Stimulated activated CD8-positive, alpha-beta memory T cell treated with anti-CD3 and anti-CD28 coated beads, Interleukin-7, amount 100 ng/mL, for 48 hours (primary cell): Measurements from ENCODE around the gene UBE2I.
"Not testable (repeated sequence)": the region's sequence is repeated elsewhere in the genome, so short reads cannot be mapped to it uniquely, and the experiment has no call there.

Experiments used
- DNase-seq, 2 donors: peaks; one replicate each; pipeline ENCODE4 v3.0.0-alpha.2; 2020; ENCODE audit warnings: low read depth in 1 of 2; ENCODE audit errors: extremely low read depth in 1 of 2

Gene UBE2I

GRCh38 chr16:1308977-1309885 lies at the start of gene UBE2I:
Gene UBE2I, plus strand, starts transcription at chr16:1309636. Its CDS starts 4,395 bp downstream, at chr16:1314031.
- DNase-seq = peak; percentile 94

GRCh38 chr16:1259760-1260068 lies 49.7 kb upstream of the UBE2I start:
- no peak for DNase-seq

DNA sequence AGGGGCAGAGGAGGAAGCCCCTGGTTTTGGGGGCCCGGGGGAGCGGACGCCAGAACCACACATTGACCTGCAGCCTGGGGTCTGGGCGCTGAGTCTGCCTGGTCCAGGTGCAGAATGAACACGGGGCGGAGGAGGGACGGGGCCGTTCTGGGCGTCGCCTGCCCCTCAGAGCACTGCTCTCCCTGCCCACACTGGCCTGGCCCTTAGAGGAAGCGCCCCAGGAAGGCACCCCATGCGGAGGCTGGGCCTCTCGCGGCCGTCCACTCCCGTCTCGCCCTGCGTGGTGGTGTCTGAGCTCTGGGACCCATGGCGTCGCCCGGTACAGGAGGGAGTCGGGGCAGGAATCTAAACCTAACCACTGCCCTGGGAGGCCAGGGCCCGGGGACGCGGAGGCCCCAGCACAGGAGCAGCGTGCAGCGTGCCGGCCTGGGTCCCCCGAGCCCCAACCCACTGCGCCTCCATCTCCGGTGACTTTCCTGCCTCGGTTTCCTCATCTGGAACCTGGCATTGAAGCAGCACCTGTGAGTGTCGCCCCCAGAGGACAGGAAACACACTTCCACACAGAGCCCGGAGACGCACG lies 49.2 kb upstream of the UBE2I start:
- no peak for DNase-seq

DNA sequence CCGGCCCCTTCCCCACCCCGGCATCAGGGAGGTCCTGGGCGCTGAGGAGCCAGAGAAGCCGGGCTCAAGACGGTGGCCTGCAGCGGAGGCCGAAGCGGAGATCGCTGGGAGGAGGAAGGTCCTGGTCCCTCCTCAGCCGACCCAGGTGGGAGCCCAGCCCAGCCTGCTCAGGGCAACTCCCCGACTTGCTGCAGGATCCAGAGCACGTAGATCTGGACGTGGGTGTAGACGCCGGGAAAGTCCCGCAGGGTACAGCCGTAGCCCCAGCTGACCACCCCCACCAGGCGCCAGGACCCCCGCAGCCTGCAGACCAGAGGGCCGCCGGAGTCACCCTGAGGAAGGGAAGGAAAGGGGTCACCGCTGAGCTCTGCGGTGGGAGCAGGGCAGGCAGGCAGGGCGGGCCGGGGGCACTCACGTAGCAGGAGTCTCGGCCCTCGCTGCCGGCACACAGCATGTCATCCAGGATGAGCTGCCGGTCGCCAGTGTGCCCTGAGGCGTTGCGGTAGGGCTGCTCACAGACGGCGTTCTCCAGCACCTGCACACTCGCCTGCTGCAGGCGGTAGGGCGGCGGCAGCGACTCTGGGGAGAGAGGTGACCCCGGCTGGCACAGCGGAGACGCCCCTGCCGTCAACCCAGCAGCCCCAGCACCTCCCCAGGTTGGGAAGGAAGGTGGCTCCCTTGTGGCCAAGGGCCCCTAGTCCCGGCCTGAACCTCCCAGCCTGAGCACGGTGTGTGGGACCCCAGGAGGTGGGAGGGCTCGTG lies 48.1 kb upstream of the UBE2I start:
- no peak for DNase-seq

DNA sequence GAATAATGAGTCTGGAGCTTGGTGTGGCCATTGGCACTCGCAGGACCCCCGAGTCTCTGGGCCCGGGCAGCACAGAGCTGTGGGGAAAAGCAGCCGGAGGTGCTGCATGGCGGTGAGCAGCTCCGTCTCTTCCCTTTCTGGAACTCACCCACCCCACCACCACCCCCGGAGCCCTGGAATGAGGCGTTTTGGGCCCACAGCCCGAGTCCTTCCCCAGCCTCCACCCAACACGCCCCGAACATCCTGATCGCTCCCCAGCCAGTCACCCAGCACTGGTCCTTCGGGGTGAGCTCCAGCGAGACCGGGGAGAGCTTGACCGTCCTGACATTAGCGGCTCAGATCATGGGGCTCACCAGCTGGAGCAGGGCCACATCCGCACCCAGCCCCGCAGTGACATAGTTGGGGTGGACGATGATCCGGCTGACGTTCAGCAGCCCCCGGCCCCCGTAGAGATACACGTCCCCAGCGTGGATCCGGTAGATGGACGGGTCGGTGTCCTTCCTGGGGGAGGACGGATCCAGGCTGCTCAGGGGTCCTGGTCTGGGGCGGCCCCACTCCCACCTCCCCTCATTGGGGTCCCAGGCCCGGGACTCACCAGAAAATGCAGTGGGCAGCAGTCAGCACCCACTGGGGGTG lies 47.1 kb upstream of the UBE2I start:
- DNase-seq = no peak

DNA sequence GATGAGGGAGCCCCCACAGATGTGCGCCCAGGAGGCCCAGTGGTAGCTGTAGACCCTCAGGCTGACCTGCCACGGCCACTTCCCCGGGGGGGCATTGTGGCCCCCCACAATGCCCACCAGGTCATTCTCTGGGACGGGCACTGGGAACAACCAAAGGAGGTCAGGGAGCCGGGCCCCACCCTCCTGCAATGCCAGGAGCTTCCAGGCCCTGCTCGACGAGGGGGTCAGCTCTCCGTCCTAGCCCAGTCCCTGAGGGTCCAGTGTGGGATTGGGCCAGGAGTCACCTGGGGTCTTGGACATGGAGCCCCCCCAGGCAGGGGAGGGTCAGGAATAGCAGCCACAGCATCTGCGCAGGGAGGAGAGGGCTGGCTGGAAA lies 46.6 kb upstream of the UBE2I start:
- no peak for DNase-seq

DNA sequence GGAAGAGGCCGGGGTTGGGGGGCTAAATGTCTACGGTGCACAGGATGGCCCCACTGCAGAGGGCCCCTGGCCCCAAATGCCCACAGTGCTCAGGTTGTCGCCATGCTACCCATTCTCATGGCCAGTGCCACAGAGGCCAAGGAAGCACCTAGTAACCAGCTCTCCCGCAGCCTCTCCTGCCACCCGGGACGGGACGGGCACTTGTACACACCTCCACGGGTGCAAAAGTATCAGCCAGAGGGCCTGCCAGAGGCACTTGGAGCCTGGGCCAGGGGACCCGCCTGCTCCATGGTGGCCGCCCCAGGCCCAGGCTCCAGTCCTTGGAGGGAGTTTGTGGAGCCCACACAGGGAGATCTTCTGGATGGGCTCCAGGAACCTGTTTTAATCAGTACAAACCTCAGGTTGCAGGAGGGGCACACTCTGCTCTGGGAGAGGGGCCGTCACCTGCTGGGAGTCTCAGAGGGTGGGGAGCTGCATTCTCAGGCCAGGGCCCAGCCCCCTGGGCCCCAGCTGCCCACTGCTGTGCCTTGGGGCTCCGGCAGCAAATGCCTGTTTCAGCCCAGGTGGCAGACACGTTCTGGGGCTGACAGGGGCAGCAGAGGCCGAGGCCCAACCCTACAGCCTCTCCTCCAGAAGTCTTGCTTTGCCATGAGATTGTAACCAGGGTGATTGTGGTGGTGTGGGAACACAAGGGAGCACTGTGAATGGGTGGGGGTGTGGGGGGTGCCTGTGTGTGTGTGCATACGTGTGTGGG lies 45.7 kb upstream of the UBE2I start:
- DNase-seq = no peak

DNA sequence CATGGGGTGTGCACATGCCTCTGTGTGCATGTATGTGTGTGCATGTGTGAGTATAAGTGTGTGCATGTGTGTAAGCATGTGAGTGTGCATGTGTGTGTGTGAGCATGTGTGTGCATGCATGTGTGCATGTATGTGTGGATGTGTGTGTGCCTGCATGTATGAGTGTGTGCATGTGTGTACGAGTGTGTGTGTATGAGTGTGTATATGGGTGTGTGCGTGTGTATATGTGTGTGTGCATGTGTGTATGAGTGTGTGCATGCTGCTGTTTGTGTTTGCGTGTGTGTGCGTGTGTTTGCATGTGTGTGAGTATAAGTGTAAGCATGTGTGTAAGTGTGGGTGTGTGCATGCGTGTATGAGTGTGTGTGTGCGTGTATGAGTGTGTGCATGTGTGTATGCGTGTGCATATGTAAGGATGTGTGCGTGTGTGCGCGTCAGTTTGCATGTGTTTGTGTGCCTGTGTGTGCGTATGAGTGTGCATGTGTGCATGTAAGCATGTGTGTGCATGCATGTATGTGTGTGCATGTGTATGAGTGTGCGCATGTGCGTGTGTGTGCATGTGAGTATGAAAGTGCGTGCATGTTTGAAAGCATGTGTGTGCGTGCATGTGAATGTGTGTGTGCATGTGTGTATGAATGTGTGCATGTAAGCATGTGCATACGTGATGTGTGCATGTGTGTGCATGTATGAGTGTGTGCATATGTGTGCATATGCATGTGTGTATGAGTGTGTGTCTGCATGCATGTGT lies 44.9 kb upstream of the UBE2I start:
- DNase-seq = no peak

DNA sequence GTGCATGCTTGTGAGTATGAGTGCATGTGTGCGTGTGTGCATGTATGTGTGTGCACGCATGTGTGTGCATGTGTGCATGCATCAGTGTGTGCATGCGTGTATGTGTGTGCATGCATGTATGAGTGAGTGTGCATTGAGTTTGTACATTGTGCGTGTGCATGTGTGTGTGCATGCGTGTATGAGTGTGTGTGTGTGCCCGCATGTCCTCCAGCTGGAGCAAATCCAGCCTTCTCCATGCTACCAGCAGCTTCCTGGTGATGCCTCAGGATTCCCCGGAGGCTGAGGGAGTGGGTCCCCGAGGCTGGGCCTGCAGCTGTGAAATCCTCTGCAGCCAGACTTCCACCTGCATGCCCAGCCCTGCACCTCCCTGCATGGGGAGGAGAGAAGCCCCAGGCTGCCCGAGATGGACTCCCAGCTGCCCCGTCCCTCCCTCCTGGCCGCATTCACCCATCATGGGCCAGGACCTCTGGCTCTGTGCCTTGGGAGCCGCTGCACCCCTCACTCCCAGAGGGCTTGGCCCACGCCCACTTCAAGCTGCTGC lies 44.3 kb upstream of the UBE2I start:
- DNase-seq = no peak

DNA sequence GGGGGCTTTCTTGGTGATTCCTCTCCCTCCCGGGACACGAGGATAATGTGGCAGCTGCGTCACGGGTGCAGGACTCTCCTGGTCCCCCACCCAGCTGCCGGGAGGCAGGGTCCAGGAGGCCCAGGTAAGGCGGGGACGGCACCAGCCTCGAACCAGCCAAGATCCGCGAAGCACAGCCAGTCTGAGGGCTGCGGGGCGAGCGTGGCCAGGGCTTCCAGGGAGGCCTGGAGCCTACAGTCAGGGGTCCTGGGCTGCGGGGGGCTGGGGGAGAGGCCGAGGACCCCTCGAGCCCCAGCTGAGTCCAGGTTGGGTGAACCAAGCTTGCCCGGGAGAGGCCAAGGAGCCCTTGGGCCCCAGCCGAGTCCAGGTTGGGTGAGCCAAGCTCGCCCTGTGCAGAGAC lies 43.6 kb upstream of the UBE2I start:
- DNase-seq = no peak

GRCh38 chr16:1269418-1269817 lies 40.0 kb upstream of the UBE2I start:
- DNase-seq = not testable (repeated sequence)

- no peak for DNase-seq
Measured at GRCh38 chr16:1271380-1271723, 38.1 kb upstream of the UBE2I start.

- not testable (repeated sequence) for DNase-seq
Measured at GRCh38 chr16:1271724-1272413, 37.6 kb upstream of the UBE2I start.

DNA sequence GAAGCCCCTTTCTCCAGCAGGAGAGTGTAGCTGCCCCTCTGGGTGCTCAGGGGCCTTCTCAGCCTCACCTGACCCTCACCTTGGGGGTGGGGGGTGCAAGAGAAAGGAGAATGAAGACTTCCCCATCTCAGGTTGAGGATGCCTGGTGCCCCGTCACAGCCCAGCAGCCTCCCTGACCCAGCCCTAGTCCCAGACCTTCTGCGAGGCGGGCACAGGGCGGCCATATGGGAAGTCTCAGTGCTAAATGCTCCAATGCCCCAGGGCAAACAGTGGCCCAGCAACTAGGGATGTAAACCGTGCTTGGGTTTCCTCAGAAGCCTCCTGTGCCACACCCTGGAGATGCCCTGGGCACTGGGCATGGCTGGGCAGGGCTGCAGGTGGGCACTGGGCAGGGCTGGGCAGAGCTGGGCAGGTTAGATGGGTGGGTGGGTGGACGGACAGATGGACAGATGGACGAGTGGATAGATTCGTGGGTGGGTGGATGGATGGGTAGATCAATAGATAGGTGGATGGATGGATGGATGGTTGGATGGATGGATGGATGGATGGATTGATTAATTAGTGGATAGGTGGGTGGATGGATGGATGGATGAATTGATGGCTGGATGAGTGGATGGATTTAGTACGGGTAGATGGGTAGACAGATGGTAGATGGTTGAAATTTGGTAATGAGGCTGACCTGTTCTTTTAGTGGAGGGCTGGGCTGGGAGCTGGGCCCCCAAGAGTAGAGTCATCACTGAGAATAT lies 36.8 kb upstream of the UBE2I start:
- no peak for DNase-seq

DNA sequence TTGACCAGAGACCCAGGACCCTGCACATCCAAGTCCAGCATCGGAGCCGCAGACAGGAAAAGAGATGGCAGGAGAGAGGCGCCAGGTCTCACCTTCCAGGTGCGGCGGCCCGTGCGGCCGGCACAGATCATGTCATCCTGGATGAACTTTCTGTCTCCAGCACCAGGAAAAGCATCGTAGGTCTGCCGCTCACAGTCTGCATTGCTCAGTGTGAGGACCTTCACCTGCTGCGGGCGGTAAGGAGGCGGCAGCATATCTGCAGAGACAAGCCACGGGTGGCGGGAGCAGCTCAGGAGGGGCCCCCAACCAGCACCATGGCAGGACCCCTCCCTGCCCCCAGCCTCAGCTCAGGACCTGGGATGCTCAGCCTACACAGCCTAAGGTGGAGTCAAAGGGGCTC lies 35.6 kb upstream of the UBE2I start:
- no peak for DNase-seq

GRCh38 chr16:1274767-1275166 lies 34.7 kb upstream of the UBE2I start:
- no peak for DNase-seq

- no peak for DNase-seq
Measured at GRCh38 chr16:1275791-1276579, 33.5 kb upstream of the UBE2I start.

DNA sequence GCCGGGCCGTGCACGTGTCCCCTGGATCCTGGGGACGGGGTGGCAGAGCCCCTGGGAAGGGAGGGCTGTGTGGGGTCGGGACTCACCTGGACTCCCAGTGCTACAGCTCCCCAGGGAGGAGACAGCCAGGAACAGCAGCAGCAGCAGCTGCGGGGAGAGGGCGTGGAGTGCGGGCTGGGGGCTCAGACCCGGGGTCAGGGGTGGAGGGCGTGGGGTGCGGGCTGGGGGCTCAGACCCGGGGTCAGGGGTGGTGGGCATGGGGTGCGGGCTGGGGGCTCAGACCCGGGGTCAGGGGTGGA lies 32.9 kb upstream of the UBE2I start:
- no peak for DNase-seq
